A549 (cell line): ENCODE measurements around the gene RNASE8.

Source experiments
- BHLHE40 ChIP-seq: IDR thresholded peaks from 2 replicates; pipeline ENCODE4 v1.6.1; 2012; ENCODE audit warnings: low read depth, low read length, inconsistent platforms
- CEBPB ChIP-seq, 2 experiments: fragments of >200 bp in 1 of 2; sonication (Bioruptor Twin) in 1 of 2; formaldehyde crosslinking in 1 of 2; IDR thresholded peaks; 2 replicates each; pipeline ENCODE4 v1.6.1; 2012 to 2016
- CTCF ChIP-seq: fragments of >200 bp; sonication (Bioruptor Twin); formaldehyde crosslinking; IDR thresholded peaks from 3 replicates; pipeline ENCODE4 v1.5.1; 2016
- EP300 ChIP-seq, 2 experiments: fragments of >200 bp; sonication (Bioruptor Twin); formaldehyde crosslinking; IDR thresholded peaks; 2 replicates in 1 of 2; 3 replicates in 1 of 2; pipeline ENCODE4 v1.6.1; 2016 to 2017
- HDAC2 ChIP-seq: fragments of 200-600 bp; sonication (generic); IDR thresholded peaks from 2 replicates; pipeline ENCODE4 v1.6.1; 2016
- HEYL ChIP-seq: fragments of 250-450 bp; sonication (Bioruptor Pico); IDR thresholded peaks from 2 replicates; pipeline ENCODE4 v1.8.0; 2021; ENCODE audit warnings: mild to moderate bottlenecking, moderate library complexity
- KDM1A ChIP-seq: fragments of 200-600 bp; sonication (generic); IDR thresholded peaks from 2 replicates; pipeline ENCODE4 v1.6.1; 2016; ENCODE audit warnings: low read depth, mild to moderate bottlenecking
- MAFK ChIP-seq: fragments of 450-650 bp; IDR thresholded peaks from 2 replicates; pipeline ENCODE4 v1.6.1; 2014; ENCODE audit not compliant: partially characterized antibody
- RFX5 ChIP-seq: fragments of 450-650 bp; IDR thresholded peaks from 2 replicates; pipeline ENCODE4 v1.7.1; 2014; ENCODE audit warnings: antibody characterized with exemption, mild to moderate bottlenecking, moderate library complexity
- TP53 ChIP-seq: fragments of 250-450 bp; sonication (Bioruptor Pico); IDR thresholded peaks from 2 replicates; pipeline ENCODE4 v1.5.0; 2021; ENCODE audit warnings: mild to moderate bottlenecking, moderate library complexity
- TF ChIP-seq, protein P1 (sequence below): fragments of >200 bp; sonication (Bioruptor Twin); formaldehyde crosslinking; IDR thresholded peaks from 3 replicates; pipeline ENCODE4 v1.6.1; 2016
- TF ChIP-seq, protein P2 (sequence below): fragments of >200 bp; sonication (Bioruptor Twin); formaldehyde crosslinking; IDR thresholded peaks from 2 replicates; pipeline ENCODE4 v1.6.1; 2016
- TF ChIP-seq, protein P3 (sequence below): IDR thresholded peaks from 2 replicates; pipeline ENCODE4 v1.6.1; 2012
- TF ChIP-seq, protein P4 (sequence below): fragments of 200-600 bp; sonication (generic); IDR thresholded peaks from 2 replicates; pipeline ENCODE4 v1.6.1; 2016; ENCODE audit warnings: antibody characterized with exemption, mild to moderate bottlenecking, moderate library complexity

- no peak for TF ChIP-seq CEBPB (IDR thresholded peaks at IDR 0.05)
- no peak for TF ChIP-seq CTCF
- TF ChIP-seq, protein P1, sequence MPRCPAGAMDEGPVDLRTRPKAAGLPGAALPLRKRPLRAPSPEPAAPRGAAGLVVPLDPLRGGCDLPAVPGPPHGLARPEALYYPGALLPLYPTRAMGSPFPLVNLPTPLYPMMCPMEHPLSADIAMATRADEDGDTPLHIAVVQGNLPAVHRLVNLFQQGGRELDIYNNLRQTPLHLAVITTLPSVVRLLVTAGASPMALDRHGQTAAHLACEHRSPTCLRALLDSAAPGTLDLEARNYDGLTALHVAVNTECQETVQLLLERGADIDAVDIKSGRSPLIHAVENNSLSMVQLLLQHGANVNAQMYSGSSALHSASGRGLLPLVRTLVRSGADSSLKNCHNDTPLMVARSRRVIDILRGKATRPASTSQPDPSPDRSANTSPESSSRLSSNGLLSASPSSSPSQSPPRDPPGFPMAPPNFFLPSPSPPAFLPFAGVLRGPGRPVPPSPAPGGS = no peak
- TF ChIP-seq BHLHE40 = no peak
- TF ChIP-seq EP300 (IDR thresholded peaks at IDR 0.05) = no peak
- TF ChIP-seq RFX5 = no peak
- no peak for TF ChIP-seq MAFK
- TF ChIP-seq, protein P2, sequence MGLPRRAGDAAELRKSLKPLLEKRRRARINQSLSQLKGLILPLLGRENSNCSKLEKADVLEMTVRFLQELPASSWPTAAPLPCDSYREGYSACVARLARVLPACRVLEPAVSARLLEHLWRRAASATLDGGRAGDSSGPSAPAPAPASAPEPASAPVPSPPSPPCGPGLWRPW = no peak
- no peak for TF ChIP-seq KDM1A
- TF ChIP-seq, protein P3, sequence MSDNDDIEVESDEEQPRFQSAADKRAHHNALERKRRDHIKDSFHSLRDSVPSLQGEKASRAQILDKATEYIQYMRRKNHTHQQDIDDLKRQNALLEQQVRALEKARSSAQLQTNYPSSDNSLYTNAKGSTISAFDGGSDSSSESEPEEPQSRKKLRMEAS = no peak
- TF ChIP-seq HDAC2 = no peak
- no peak for TF ChIP-seq TP53 (CRISPR knock-in tag)
- TF ChIP-seq HEYL (CRISPR knock-in tag) = no peak
- TF ChIP-seq, protein P4, sequence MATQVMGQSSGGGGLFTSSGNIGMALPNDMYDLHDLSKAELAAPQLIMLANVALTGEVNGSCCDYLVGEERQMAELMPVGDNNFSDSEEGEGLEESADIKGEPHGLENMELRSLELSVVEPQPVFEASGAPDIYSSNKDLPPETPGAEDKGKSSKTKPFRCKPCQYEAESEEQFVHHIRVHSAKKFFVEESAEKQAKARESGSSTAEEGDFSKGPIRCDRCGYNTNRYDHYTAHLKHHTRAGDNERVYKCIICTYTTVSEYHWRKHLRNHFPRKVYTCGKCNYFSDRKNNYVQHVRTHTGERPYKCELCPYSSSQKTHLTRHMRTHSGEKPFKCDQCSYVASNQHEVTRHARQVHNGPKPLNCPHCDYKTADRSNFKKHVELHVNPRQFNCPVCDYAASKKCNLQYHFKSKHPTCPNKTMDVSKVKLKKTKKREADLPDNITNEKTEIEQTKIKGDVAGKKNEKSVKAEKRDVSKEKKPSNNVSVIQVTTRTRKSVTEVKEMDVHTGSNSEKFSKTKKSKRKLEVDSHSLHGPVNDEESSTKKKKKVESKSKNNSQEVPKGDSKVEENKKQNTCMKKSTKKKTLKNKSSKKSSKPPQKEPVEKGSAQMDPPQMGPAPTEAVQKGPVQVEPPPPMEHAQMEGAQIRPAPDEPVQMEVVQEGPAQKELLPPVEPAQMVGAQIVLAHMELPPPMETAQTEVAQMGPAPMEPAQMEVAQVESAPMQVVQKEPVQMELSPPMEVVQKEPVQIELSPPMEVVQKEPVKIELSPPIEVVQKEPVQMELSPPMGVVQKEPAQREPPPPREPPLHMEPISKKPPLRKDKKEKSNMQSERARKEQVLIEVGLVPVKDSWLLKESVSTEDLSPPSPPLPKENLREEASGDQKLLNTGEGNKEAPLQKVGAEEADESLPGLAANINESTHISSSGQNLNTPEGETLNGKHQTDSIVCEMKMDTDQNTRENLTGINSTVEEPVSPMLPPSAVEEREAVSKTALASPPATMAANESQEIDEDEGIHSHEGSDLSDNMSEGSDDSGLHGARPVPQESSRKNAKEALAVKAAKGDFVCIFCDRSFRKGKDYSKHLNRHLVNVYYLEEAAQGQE = no peak
Observed at GRCh38 chr14:21105095-21105494, 47.5 kb downstream of the RNASE8 start.
